Ammon's horn (tissue), 1 donor: ENCODE data around the gene UCMA.
A peak's percentile ranks its signal among the peaks of the same experiment; 100 is the strongest.
"Not testable (repeated sequence)": the region's sequence is repeated elsewhere in the genome, so short reads cannot be mapped to it uniquely, and the experiment has no call there.

ENCODE experiments used
- DNase-seq: peaks from one replicate; pipeline ENCODE4 v3.0.0-alpha.2; 2016; ENCODE audit warnings: low spot score

The UCMA gene, protein sequence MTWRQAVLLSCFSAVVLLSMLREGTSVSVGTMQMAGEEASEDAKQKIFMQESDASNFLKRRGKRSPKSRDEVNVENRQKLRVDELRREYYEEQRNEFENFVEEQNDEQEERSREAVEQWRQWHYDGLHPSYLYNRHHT

DNA sequence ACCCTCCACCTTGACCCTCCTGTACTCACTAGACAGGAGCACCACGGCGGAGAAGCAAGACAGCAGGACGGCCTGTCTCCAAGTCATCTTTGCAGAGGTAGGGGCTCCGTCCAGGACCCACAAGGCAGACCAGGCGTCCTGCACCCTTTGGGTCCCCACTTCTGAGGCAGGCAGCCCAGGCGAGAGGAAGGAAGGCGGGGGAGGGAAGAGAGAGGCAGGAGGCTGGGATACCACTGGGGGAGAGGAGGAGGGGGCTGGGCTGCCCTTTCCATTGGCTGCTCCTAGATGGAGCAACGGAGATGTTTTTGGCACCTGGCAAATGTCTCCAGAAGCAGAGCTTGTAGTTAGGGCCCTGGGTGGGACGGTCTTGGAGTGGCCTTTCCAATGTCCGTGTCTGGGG is at the start of gene UCMA:
Gene UCMA, minus strand, starts transcription at position 203 of the 400 bp plus-strand sequence. Its CDS starts 116 bp downstream, at position 87.
- no peak for DNase-seq

DNA sequence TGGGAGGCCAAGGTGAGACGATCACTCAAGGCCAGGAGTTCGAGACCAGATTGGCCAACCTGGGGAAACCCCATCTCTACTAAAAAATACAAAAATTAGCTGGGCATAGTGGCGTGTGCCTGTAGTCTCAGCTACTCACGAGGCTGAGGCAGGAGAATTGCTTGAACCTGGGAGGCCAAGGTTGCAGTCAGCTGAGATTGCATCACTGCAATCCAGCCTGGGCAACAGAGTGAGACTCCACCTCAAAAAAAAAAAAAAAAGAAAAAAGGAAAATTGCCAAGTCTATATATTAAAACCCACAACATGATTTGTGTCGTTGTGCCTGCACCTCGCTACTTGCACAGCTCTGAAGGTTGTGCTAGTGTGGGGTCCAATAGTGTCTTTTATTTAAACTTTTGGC is 48.2 kb upstream of the UCMA start:
- not testable (repeated sequence) for DNase-seq

DNA sequence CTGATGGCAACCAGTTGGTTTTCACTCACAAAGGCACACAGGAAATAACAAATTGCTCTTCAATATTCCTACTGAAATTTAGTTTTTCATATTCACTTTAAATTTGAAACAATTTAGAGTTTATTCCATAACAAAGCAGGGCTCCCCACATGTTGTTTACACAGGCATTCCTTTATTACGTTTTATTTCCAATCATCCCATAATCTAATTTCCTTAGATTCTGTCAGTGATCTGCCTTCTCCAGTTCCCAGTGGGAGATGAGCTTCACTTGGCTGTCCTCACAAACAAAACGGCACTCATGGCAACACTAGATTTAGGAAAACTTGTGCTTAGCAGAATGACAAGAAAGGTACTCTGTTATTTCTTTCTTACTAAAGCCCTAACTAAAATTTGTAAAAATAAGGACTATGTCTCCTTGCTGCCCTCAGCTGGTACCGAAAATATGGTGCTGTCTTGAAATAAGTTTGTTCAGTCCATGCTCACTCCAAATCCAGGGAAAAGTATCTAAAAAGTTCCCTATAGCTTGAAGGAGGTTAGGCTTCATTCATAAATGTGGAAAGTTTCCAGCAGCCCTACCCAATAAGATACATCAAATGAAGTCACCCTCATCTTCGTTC is 42.7 kb upstream of the UCMA start:
- peak; percentile 24 for DNase-seq

DNA sequence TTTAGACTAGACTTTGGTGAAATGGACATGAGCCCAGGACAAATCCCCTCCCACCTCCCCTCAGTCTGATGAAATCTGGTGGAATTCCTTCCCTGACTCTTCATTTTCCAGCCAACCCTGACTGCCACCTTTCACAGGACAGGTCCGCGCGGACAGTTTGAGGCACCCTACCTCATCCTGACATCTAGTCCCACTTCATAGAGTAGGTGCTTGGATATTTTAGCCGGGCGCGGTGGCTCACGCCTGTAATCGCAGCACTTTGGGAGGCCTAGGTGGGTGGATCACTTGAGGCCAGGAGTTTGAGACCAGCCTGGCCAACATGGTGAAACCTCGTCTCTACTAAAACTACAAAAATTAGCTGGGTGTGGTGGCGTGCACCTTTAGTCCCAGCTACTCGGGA is 42.0 kb upstream of the UCMA start:
- DNase-seq = not testable (repeated sequence)

DNA sequence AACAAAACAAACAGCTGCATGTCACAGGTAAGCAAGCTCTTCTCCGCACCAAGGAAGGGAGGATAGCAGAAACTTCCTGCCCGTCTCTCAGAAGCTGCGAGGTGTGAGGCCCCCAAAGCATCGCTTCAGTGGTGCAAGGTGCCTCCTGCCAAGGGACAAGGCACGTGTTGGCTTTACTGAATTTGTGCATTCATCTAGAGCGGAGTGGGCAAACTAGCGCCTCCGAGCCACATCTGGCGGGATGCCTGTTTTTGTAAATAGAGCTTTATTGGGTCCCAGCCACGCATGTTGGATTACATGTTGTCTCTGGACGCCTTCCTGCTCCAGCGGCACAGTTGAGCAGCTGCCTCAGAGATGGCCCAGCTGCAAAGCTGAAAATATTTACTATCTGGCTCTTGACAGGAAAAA is 38.0 kb upstream of the UCMA start:
- DNase-seq = peak; percentile 88

DNA sequence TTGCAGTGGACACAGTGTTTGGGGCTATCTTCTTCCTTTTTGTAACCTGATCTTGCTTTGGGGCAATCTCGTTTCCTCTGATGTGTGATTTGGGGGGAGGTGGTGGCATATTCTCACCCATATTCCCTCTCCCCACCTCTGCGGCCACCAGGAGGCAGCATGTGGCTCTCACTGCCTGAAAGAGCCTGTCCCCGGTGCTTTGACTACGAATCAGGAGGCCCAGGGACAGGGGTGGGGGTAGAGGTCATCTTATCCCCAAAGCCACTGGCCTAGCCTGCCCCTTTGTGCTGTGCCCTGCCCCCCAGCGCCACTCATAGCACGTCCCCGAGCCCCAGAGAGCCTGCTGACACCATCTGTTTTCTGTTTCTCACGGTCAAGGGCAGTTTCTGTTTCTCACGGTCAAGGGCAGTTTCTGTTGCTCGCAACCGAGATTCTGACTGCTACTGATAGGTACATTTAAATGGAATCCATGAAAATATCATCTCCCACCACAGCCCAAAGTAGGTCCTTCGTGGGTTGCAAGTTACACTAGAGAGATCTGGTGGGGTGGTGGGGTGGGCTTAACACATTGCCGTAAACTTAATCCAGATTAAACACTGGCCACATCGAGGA is 37.5 kb upstream of the UCMA start:
- DNase-seq = peak; percentile 29

DNA sequence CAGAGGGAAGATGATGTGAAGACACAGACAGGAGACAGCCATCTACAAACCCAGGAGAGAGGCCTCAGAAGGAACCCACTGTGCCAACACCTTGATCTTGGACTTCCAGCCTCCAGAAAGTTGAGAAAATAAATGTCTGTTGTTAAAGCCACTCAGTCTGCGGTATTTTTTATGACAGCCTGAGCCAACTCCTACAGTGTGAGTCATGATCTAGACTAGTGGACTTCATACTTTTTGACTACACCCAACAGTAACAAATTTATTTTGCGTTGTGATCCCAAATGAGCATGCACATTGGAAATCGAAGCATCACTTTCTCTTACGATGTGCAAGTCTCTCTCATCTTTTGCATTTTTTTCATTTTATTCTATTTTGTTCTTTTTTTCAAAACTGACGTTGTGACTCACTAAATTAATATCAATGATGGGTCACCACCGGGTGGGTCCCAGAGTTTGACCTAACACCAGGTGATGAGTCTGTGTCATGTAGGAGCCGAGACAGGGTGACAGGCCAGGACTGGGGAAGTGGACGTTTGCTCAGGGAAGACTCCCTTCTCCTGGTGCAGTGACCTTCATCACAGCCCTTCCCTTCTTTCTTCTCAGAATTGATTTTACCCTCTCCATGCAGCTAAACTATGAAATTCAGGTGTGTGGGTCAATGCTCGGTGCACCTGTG is 36.8 kb upstream of the UCMA start:
- no peak for DNase-seq

DNA sequence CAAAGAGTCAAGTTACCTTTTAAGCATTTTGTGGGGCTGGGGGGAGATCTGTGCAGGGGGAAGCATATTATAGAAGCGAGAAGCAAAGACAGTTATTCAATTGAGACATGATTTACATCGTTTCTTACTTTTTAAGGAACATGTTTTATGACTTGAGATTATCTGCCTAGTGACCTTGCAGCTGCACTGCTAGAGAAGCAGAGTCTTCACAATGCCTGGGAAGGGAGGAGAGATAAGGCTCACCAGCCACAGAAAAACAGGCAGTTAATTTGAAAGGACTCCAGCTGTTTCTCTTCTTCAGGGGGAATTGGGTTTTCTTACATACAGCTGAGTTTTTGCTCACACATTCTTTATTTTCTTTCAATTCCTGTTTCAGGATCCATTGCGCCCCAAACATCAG is 34.7 kb upstream of the UCMA start:
- no peak for DNase-seq

DNA sequence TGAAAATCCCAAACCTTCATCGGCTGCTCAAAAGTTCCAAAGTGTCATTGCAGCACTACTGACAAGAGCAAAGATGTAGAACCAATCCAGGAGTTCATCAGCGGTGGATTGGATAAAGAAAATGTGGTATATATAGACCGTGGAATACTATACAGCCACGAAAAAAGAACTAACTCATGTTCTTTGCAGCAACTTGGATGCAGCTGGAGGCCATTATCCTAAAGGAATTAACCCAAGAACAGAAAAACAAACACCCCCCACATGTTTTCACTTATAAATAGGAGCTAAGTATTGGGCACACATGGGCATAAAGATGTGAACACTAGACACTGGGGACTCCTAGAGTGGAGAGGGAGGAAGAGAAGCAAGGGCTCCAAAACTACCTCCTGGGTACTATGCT is 34.1 kb upstream of the UCMA start:
- no peak for DNase-seq

DNA sequence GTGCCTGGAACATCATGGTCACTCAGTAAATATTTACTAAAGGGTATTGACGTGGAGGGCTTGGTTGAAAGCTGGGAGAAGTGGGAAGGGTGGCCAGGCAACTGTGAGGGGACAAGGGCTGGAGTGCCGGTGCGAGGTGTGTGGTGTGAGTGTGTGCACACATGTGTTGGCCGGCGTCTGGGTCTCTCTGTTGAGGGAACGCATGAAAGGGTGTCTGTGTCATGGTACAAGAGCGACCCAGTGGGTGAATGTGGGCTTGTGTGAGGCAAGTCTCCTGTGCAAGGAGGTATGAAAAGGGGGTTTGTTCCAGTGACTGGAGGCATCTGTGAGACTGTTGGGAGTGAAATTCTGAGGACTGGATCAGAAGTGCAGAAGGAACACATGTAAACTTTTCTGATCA is 29.4 kb upstream of the UCMA start:
- no peak for DNase-seq

DNA sequence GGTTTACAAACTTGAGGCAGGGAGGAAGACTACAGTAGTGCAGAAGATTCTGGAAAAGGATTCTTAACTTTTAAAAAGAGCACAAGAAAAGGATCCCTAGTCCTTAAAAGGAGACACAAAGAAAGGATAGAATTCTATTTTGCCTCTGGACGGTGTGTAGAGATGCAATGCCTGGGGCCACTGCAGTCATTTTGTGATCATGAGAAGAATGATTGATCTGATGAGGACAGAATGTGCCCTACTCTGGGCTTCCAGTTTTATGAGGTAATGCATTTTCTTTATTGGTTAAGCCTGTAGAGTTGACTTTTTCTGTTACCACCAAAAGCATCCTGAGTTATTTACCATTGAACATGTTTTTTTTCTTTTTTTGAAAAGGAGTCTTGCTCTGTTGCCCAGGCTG is 28.3 kb upstream of the UCMA start:
- no peak for DNase-seq

DNA sequence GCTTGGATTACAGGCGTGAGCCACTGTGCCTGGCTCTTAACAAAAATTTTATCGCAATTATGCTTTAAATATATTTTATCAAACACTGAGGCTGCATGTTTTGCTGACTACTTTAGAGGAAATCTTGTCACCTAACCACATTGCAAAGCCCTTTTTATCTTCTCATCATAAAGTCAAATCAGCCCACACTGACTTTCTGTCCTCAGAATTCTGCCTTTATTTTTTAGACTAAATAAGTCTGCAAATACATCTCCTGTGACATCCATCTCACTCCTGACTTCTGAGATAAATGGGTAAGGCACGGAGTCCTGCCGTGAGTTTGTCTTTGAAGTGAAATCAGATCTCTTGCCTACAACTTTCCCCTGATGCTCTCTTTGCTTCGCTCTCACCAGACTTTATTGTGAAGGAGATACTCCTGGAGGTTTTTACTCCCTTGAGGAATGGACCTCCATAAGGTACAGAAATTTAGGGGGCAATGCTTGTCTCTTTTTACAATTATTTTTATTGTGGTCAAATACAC is 23.5 kb upstream of the UCMA start:
- DNase-seq = no peak

DNA sequence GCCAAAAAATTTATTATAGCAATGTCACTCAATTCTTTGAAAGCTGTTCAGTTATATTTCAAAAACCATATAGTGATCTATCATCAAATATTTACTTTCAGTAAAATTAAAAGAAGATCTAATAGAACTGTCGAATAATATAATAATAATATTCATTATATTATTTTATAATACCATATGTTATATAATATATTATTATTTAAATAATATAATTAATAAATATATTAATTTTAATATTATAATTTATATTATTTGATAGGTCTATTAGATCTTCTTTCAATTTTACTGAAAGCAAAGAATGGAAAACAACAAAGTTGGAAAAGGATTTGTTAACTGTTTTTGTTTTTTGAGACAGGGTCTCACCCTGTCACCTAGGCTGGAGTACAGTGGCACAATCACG is 22.5 kb upstream of the UCMA start:
- no peak for DNase-seq

DNA sequence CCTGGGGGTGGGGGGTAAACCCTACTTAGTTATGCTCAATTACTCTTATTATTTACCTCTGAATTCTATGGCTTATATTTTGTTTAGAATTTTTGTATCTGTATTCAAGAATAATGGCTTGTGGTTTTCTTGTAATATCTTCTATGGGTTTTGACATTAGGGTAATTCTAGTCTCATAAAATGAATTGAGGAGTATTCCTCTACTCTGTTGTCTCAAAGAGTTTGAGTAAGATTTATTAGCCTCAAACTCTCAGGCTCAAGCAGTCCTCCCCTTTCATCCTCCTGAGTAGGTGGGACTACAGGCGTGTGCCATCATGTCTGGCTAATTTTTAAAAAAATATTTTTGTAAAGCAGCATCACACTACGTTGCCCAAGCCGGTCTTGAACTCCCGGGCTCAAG is 19.6 kb upstream of the UCMA start:
- no peak for DNase-seq

DNA sequence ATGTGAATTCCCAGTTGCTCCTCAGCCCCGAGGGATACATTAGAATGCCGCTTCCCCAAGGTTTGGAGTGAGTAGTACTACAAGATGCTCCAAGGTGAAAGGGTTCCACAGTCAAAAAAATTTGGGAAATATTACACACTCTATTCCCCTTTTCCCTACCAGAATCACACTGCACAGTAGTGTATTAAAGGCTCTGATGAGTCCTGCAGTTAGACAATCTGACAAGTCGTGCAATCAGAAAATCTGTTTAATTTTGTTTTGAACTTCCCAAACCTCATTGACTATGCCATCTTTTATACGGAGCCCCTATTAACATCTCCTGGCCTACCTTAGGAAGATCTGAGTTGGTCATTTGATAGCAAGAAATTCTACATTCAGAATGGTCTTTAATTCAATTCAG is 13.6 kb upstream of the UCMA start:
- no peak for DNase-seq

DNA sequence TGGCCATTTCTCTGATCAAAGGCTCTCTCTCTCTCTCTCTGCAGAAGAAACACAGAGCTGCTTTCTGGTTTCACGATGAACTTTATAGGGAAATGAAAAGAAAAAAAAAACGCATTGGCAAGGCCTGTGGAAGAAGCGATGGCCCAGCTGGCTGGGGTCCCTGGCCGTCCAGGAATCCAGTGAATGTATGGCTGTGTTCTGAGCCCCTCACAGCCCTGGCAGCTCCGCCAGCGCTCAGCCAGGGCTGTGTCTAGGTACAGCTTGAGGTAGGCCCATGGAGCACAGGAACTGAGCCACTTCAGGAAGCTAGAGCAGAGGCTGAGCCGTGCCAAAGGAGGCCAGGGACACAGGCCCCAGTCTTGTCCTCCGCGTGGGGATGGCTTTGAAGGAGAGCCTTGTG is 13.1 kb upstream of the UCMA start:
- no peak for DNase-seq

DNA sequence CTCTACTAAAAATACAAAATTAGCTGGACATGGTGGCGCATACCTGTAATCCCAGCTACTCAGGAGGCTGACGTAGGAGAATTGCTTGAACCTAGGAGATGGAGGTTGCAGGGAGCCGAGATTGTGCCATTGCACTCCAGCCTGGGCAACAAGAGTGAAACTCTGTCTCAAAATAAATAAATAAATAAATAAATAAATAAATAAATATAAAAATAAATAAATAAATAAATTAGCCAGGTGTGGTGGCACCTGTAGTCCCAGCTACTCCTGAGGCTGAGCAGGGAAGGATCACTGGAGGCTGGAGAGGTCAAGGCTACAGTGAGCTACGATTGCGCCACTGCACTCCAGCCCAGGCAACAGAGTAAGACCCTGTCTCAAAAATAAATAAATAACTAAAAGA is 8.1 kb upstream of the UCMA start:
- DNase-seq = not testable (repeated sequence)

DNA sequence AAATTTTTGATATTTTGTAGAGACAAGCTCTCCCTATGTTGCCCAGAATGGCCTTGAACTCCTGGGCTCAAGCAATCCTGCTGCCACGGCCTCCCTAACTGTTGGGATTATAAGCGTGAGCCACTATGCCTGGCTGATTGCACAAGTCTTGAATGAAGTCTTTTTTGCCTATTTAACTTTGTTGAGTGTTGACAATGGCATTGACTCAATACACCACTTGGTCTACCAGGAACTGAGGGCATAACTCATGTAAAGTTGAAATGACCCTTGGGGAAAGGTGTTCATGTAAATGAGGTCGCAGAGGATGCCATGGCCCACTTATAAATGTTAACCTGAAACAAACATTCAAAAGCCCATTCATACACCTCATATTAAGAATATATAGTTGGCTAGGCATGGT is 7.4 kb upstream of the UCMA start:
- DNase-seq = no peak

DNA sequence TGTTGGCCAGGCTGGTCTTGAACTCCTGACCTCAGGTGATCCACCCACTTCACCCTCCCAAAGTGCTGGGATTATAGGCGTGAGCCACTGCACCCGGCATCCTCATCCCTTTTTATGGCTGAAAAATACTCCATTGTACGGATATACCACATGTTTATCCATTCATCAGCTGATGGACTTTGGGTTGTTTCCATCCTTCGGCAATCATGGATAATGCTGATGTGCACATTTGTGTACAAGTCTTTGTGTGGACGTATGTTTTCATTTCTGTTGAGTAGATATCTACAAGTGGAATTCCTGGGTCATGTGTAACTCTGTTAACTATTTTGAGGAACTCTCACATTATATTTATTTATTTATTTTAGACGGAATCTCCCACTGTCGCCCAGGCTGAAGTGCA is 5.7 kb upstream of the UCMA start:
- no peak for DNase-seq

DNA sequence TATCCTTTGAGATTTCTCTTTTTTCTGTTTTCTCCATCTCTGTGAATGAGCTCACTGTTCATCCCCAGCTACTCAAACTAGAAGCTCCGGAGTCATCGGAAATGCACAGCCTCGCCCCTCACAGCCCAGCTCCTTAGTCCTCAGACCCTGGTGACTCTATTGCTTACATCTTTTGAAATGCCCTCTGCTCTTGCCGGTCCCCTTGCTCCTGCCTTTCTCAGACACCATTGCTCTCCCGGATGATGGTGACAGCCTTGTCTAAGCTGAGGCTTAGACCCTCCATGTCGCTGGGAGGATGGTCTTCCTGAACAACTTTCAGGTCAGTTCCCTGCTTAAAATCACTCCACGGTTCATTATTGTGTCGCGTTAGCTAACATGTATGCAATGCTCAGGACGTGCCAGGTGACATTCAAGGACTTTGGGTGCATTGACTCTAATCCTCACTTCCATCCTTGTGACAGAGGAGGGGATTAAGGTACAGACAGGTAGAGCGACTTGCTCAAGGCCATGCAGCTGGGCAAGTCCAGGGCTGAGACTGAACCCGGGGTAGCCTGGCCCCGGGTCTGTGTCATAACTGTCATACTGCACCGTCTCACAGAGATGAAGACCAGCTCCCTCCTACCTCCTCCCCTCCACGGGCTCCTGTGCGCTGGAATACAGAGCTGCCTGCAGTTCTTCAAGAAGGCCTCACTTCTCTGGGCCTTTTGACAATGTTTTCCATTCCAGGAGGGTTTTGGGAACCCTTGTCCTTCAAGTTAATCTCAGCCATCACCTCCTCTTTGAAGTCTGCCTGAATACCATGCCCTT is 4.3 kb upstream of the UCMA start:
- DNase-seq = no peak

DNA sequence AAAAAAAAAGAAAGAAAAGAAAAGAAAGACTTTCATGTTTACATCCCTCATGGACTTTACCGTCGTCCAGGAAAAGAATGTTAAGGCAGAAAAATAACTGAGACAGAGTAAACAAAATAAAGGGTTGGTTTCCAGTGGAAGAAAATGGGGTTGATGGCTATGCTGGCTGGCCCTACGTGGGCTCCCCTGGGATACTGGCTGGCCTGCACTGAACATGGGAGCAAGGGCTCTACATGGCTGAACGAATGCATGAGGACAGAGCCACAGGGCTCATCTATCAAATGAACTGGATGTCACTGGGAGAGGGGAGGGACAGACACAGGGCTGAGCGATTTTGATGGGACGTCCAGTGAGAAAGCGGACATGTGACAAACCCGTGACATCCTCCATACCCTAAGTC is 2.5 kb upstream of the UCMA start:
- no peak for DNase-seq

DNA sequence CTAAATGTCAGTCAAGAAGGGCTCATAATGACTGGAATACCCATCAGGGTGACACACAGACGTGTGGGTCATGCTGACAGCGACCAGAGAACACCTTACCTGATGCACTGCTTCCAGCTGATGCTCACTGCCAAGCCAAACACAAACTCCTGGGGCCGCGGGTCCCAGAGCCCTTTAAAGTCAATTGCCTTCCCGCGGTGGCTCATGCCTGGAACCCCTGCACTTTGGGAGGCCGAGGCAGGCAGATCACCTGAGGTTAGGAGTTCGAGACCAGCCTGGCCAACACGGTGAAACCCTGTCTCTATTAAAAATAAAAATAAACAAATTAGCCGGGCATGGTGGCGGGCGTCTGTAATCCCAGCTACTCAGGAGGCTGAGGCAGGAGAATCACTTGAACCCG is 562 bp upstream of the UCMA start:
- DNase-seq = not testable (repeated sequence)
